ENCODE measurements around the gene SPZ1. TPM values are rescaled to one million over a fixed set of nuclear protein-coding genes. Genes with fewer than 3 reads are reported as not detected.

The SPZ1 gene
- total RNA-seq, 3 donors from 2014 or later (not counting 1 experiment from before 2014, with no cell fraction given): not detected

DNA sequence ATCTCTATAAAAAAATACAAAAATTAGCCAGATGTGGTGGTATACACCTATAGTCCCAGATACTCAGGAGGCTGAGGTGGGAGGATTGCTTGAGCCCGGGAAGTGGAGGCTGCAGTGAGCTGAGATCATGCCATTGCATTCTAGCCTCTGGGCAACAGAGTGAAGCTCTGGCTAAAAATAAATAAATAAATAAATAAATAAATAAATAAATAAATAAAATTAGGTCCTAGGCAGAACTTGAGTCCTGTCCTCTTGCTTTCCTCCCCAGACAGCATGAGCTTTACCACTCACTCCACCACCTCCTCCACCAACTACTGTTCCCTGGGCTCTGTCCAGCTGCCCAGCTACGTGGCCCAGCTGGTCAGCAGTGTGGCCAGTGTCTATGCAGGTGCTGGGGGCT lies 31.6 kb upstream of the SPZ1 start:
- Histone ChIP-seq H3K4me3 (ENCODE audit: low read length) (no peak overlapping the region), H3K27ac (ENCODE audit: low read length) (no peak overlapping the region), H3K9me3 (ENCODE audit: control insufficient read depth, insufficient read depth, low read length) (no peaks in the 10 kb centered on the region), H3K4me1 (ENCODE audit: control insufficient read depth, insufficient read depth, low read length) (no peaks in the 10 kb centered on the region), H3K36me3 (ENCODE audit: control insufficient read depth, insufficient read depth, low read length) (no peaks in the 10 kb centered on the region), H3K27me3 (ENCODE audit: control insufficient read depth, insufficient read depth, low read length) (no peaks in the 10 kb centered on the region)
- intact Hi-C loops (cut with micrococcal nuclease): no loop called here
- Mint-ChIP-seq H3K27ac (no peak overlapping the region), H3K9me3 (no peaks in the 10 kb centered on the region), H3K4me1 (peaks cover 0 to 6% of the 10 kb centered on the region in 2 donors), H3K27me3 (ENCODE audit: low read depth in 2 of 2) (peaks cover 0 to 4% of the 10 kb centered on the region in 2 donors), H3K4me3 (no peak overlapping the region), H3K36me3 (no peaks in the 10 kb centered on the region)
- 82% methylated on average over 2 of the region's 2 CpGs for WGBS (ENCODE audit: insufficient coverage)
- TF ChIP-seq CTCF (IDR thresholded peaks at IDR 0.05): no peak
- ATAC-seq (no peak), DNase-seq (no peak)

DNA sequence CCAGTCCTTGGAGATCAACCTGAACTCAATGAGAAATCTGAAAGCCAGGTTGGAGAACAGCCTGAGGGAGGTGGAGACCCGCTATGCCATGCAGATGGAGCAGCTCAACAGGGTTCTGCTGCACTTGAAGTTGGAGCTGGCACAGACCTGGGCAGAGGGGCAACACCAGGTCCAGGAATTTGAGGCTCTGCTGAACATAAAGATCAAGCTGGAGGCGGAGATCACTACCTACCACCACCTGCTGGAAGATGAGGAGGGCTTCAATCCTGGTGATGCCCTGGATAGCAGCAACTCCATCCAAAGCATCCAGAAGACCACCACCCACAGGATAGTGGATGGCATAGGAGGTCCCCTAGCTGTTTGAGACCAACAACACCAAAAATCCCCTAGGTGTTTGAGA lies 30.5 kb upstream of the SPZ1 start:
- no peak overlapping the region for H3K4me3 Mint-ChIP-seq
- H3K27ac Mint-ChIP-seq: no peak overlapping the region
- H3K27ac ChIP-seq (ENCODE audit: low read length): no peak overlapping the region
- H3K36me3 Mint-ChIP-seq: no peaks in the 10 kb centered on the region
- H3K27me3 Mint-ChIP-seq (ENCODE audit: low read depth in 2 of 2): peaks cover 0 to 4% of the 10 kb centered on the region in 2 donors
- ATAC-seq (no peak), DNase-seq (no peak)
- H3K9me3 Mint-ChIP-seq: no peaks in the 10 kb centered on the region
- peaks cover 0 to 6% of the 10 kb centered on the region in 2 donors for H3K4me1 Mint-ChIP-seq
- intact Hi-C loops (cut with micrococcal nuclease): no loop called here
- no peaks in the 10 kb centered on the region for H3K9me3 ChIP-seq (ENCODE audit: control insufficient read depth, insufficient read depth, low read length)
- no peaks in the 10 kb centered on the region for H3K27me3 ChIP-seq (ENCODE audit: control insufficient read depth, insufficient read depth, low read length)
- WGBS (ENCODE audit: insufficient coverage): 92% methylated on average over 2 of the region's 2 CpGs
- no peak overlapping the region for H3K4me3 ChIP-seq (ENCODE audit: low read length)
- no peak for TF ChIP-seq CTCF (IDR thresholded peaks at IDR 0.05)
- H3K4me1 ChIP-seq (ENCODE audit: control insufficient read depth, insufficient read depth, low read length): no peaks in the 10 kb centered on the region
- H3K36me3 ChIP-seq (ENCODE audit: control insufficient read depth, insufficient read depth, low read length): no peaks in the 10 kb centered on the region

GRCh38 chr5:80291761-80292160 lies 28.0 kb upstream of the SPZ1 start:
- Histone ChIP-seq H3K9me3 (ENCODE audit: control insufficient read depth, insufficient read depth, low read length) (no peaks in the 10 kb centered on the region), H3K4me1 (ENCODE audit: control insufficient read depth, insufficient read depth, low read length) (no peaks in the 10 kb centered on the region), H3K4me3 (ENCODE audit: low read length) (no peak overlapping the region), H3K27ac (ENCODE audit: low read length) (no peak overlapping the region), H3K27me3 (ENCODE audit: control insufficient read depth, insufficient read depth, low read length) (no peaks in the 10 kb centered on the region), H3K36me3 (ENCODE audit: control insufficient read depth, insufficient read depth, low read length) (no peaks in the 10 kb centered on the region)
- no peak overlapping the region for H3K4me3 Mint-ChIP-seq
- no peak overlapping the region for H3K27ac Mint-ChIP-seq
- 87% methylated on average over 8 of the region's 8 CpGs for WGBS (ENCODE audit: insufficient coverage)
- TF ChIP-seq CTCF (IDR thresholded peaks at IDR 0.05): no peak
- no peaks in the 10 kb centered on the region for H3K36me3 Mint-ChIP-seq
- no peaks in the 10 kb centered on the region for H3K4me1 Mint-ChIP-seq
- H3K27me3 Mint-ChIP-seq (ENCODE audit: low read depth in 2 of 2): peaks cover 0 to 4% of the 10 kb centered on the region in 2 donors
- no peak for DNase-seq
- H3K9me3 Mint-ChIP-seq: no peaks in the 10 kb centered on the region
- intact Hi-C loops (cut with micrococcal nuclease): no loop called here
- no peak for ATAC-seq

DNA sequence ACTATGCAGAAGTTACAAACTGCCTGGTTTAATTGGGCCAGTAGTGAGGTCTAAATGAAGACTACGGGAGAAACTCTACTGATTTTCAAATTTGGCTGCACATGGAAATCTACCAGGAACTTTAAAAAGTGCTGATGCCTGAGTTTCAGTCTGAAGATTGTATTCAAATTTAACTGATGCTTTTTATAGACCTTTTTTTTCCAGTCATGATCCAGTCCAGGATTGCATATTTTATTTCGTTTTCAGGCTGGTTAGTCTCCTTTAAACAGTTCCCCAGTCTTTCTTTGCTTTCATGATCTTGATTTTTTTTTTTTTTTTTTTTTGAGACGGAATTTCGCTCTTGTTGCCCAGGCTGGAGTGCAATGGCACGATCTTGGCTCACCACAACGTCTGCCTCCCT lies 23.7 kb upstream of the SPZ1 start:
- Histone ChIP-seq H3K27me3 (ENCODE audit: control insufficient read depth, insufficient read depth, low read length) (no peaks in the 10 kb centered on the region), H3K4me1 (ENCODE audit: control insufficient read depth, insufficient read depth, low read length) (no peaks in the 10 kb centered on the region), H3K4me3 (ENCODE audit: low read length) (no peak overlapping the region), H3K9me3 (ENCODE audit: control insufficient read depth, insufficient read depth, low read length) (no peaks in the 10 kb centered on the region), H3K27ac (ENCODE audit: low read length) (no peak overlapping the region), H3K36me3 (ENCODE audit: control insufficient read depth, insufficient read depth, low read length) (no peaks in the 10 kb centered on the region)
- Mint-ChIP-seq H3K4me3 (no peak overlapping the region), H3K27ac (no peak overlapping the region), H3K9me3 (no peaks in the 10 kb centered on the region), H3K36me3 (no peaks in the 10 kb centered on the region), H3K27me3 (ENCODE audit: low read depth in 2 of 2) (peaks cover 0 to 8% of the 10 kb centered on the region in 2 donors), H3K4me1 (no peaks in the 10 kb centered on the region)
- TF ChIP-seq CTCF (IDR thresholded peaks at IDR 0.05): no peak
- ATAC-seq (no peak), DNase-seq (no peak)
- intact Hi-C loops (cut with micrococcal nuclease): no loop called here
- WGBS (ENCODE audit: insufficient coverage): 75% methylated on average over 5 of the region's 6 CpGs
